Transverse colon (tissue), 4 donors: ENCODE results near the gene ATOH7. TPM values are rescaled to one million over a fixed set of nuclear protein-coding genes. Genes with fewer than 3 reads are reported as not detected.
A peak's percentile ranks its signal among the peaks of the same experiment; 100 is the strongest.

ENCODE experiments used
- DNase-seq: peaks from one replicate; pipeline ENCODE4 v3.0.0-alpha.2; 2019
- H3K27ac ChIP-seq, 4 donors: fragments of 200-600 bp; sonication (generic); 2 replicates each; pipeline ENCODE4 v1.5.1; 2016 to 2018; ENCODE audit warnings: inconsistent platforms in 4 of 4
- H3K27me3 ChIP-seq: fragments of 200-600 bp; sonication (generic); 2 replicates; pipeline ENCODE4 v1.5.1; 2017; ENCODE audit warnings: inconsistent platforms
- H3K36me3 ChIP-seq, 4 donors: fragments of 200-600 bp; sonication (generic); 2 replicates each; pipeline ENCODE4 v1.5.1; 2017 to 2019; ENCODE audit warnings: inconsistent platforms in 4 of 4
- H3K4me1 ChIP-seq, 4 donors: fragments of 200-600 bp; sonication (generic); 2 replicates each; pipeline ENCODE4 v1.5.1; 2017 to 2020; ENCODE audit warnings: inconsistent platforms in 4 of 4
- H3K4me3 ChIP-seq, 4 donors: fragments of 200-600 bp; sonication (generic); 1 replicate in 1 of 4; 2 replicates in 3 of 4; pipeline versions ENCODE4 v1.5.1 to v1.6.1; 2017 to 2019; ENCODE audit warnings: inconsistent platforms in 4 of 4
- H3K9me3 ChIP-seq, 2 donors: fragments of 200-600 bp; sonication (generic); 2 replicates each; pipeline ENCODE4 v1.5.1; 2017 to 2019; ENCODE audit warnings: inconsistent platforms in 2 of 2
- CTCF ChIP-seq, 5 experiments: fragments of 200-600 bp in 3 of 5; fragments of 450-650 bp in 2 of 5; sonication (generic) in 3 of 5; IDR thresholded peaks; 1 replicate in 2 of 5; 2 replicates in 3 of 5; pipeline ENCODE4 v1.5.1; 2016 to 2017; ENCODE audit warnings: antibody characterized with exemption in 5 of 5, inconsistent platforms in 3 of 5, mild to moderate bottlenecking in 2 of 5, moderate library complexity in 1 of 5
- EP300 ChIP-seq: sonication (generic); formaldehyde crosslinking; IDR thresholded peaks from one replicate; pipeline ENCODE4 v1.6.1; 2017; ENCODE audit warnings: antibody characterized with exemption, low read depth
- POLR2A ChIP-seq: fragments of 450-650 bp; IDR thresholded peaks from one replicate; pipeline ENCODE4 v1.6.1; 2016; ENCODE audit warnings: antibody characterized with exemption, mild to moderate bottlenecking, moderate library complexity
- POLR2AphosphoS5 ChIP-seq, 3 donors: sonication (generic); formaldehyde crosslinking; IDR thresholded peaks; one replicate each; pipeline ENCODE4 v1.6.1; 2016; ENCODE audit warnings: antibody characterized with exemption in 3 of 3
- WGBS, 2 donors: methylation state at CpG; one replicate each; pipeline ENCODE4 v1.1.5; 2018; ENCODE audit warnings: low coverage in 1 of 2; 5-methylcytosine and 5-hydroxymethylcytosine counted together
- in situ Hi-C, 4 donors: fragments of 200-750 bp; cut with MboI; loops; one replicate each; pipeline versions ENCODE4 v1.15.0 to v1.15.1; 2017; ENCODE audit warnings: low sequenced_read_pairs in 3 of 4, low pct_ligation_motif_present in 1 of 4, low pct_unique_long_range_greater_than_20kb in 1 of 4
- intact Hi-C: fragments of 100-400 bp; cut with DNase I; formaldehyde crosslinking; loops from one replicate; pipeline ENCODE4 v1.15.1; 2023; ENCODE audit warnings: low total_unique reads
- total RNA-seq, 4 donors: library from RNA; depleted of rRNA; stranded (reverse); fragments of >200 nt; gene quantifications; one replicate each; pipeline ENCODE4 v1.1.0, GENCODE V29; 2016

Gene ATOH7
- total RNA-seq, 4 donors from 2014 or later: 0.27 to 0.79 TPM; not detected in 2

- intact Hi-C loops: loop anchor here (10.0 kb wide), 1 partner anchor 132 kb away; no protein-coding TSS in a partner anchor
- Histone ChIP-seq H3K9me3 (no peaks in the 10 kb centered on the region), H3K4me3 (no peak overlapping the region), H3K27ac (no peak overlapping the region), H3K36me3 (no peaks in the 10 kb centered on the region), H3K27me3 (no peaks in the 10 kb centered on the region), H3K4me1 (no peaks in the 10 kb centered on the region)
- in situ Hi-C loops: loop anchor here in 1 of 4 donors (10.0 kb wide), 1 partner anchor 92 kb away; no protein-coding TSS in a partner anchor
- TF ChIP-seq CTCF (IDR thresholded peaks at IDR 0.05): peak; percentile 54 to 64 (median 61)
- TF ChIP-seq POLR2A: no peak
- no peak for TF ChIP-seq EP300
- DNase-seq: no peak
- 56 to 100% methylated on average over 3 to 8 of the region's 8 CpGs for WGBS, 2 donors
Observed at GRCh38 chr10:68212721-68213352, 19.1 kb downstream of the ATOH7 start.

- 83 to 87% methylated on average over 1 of the region's 1 CpG for WGBS, 2 donors
- Histone ChIP-seq H3K9me3 (no peaks in the 10 kb centered on the region), H3K36me3 (no peaks in the 10 kb centered on the region), H3K27ac (no peak overlapping the region), H3K4me3 (no peak overlapping the region), H3K4me1 (no peaks in the 10 kb centered on the region), H3K27me3 (no peaks in the 10 kb centered on the region)
- in situ Hi-C loops (loop anchor here in 1 of 4 donors (10.0 kb wide), 1 partner anchor 93 kb away; no protein-coding TSS in a partner anchor), intact Hi-C loops (loop anchor here (10.0 kb wide), 1 partner anchor 133 kb away; no protein-coding TSS in a partner anchor)
- DNase-seq: no peak
- TF ChIP-seq EP300 (no peak), CTCF (IDR thresholded peaks at IDR 0.05) (no peak), POLR2A (no peak), POLR2AphosphoS5 (IDR thresholded peaks at IDR 0.05) (no peak)
Observed at GRCh38 chr10:68211669-68212068, 20.2 kb downstream of the ATOH7 start.

GRCh38 chr10:68208424-68209042, 23.4 kb downstream of the ATOH7 start:
- intact Hi-C loops (no loop called here), in situ Hi-C loops (no loop called here)
- H3K9me3 ChIP-seq: no peaks in the 10 kb centered on the region
- H3K4me1 ChIP-seq: no peaks in the 10 kb centered on the region
- no peaks in the 10 kb centered on the region for H3K27me3 ChIP-seq
- DNase-seq: peak; percentile 71
- TF ChIP-seq POLR2A (no peak), CTCF (IDR thresholded peaks at IDR 0.05) (peak; percentile 29 to 63 (median 43))
- H3K4me3 ChIP-seq: no peak overlapping the region
- H3K36me3 ChIP-seq: no peaks in the 10 kb centered on the region
- no peak overlapping the region for H3K27ac ChIP-seq
- WGBS, 2 donors: 45 to 68% methylated on average over 4 to 10 of the region's 10 CpGs

GRCh38 chr10:68202960-68203353, 29.0 kb downstream of the ATOH7 start:
- Histone ChIP-seq H3K4me1 (no peaks in the 10 kb centered on the region), H3K9me3 (no peaks in the 10 kb centered on the region), H3K27ac (no peak overlapping the region), H3K4me3 (no peak overlapping the region), H3K36me3 (no peaks in the 10 kb centered on the region), H3K27me3 (no peaks in the 10 kb centered on the region)
- TF ChIP-seq POLR2A (no peak), POLR2AphosphoS5 (IDR thresholded peaks at IDR 0.05) (no peak)
- 20 to 44% methylated on average over 1 to 5 of the region's 5 CpGs for WGBS, 2 donors
- in situ Hi-C loops: no loop called here
- DNase-seq: no peak
- intact Hi-C loops: no loop called here
